Cardiac fibroblast (primary cell): Measurements from ENCODE around the gene NBEAL1.
"Not testable (repeated sequence)": the region's sequence is repeated elsewhere in the genome, so short reads cannot be mapped to it uniquely, and the experiment has no call there.

ENCODE experiments used
- DNase-seq, 2 donors: peaks; one replicate each; pipeline versions ENCODE4 v3.0.0 to v3.0.0-alpha.2; 2010; ENCODE audit warnings: low read depth in 2 of 2
- H3K4me3 ChIP-seq, 2 donors: replicated peaks in 1 of 2; 1 replicate in 1 of 2; 2 replicates in 1 of 2; pipeline ENCODE4 v1.5.1; 2011; ENCODE audit warnings: low read depth in 2 of 2, low read length in 2 of 2, mild to moderate bottlenecking in 2 of 2, moderate library complexity in 1 of 2
- TF ChIP-seq, protein P1 (sequence below): IDR thresholded peaks from one replicate; pipeline ENCODE4 v1.5.1; 2011; ENCODE audit warnings: low read depth, mild to moderate bottlenecking, low read length, inconsistent platforms

NBEAL1 gene

GRCh38 chr2:203083328-203083727, 68.7 kb downstream of the NBEAL1 start:
- TF ChIP-seq, protein P1, sequence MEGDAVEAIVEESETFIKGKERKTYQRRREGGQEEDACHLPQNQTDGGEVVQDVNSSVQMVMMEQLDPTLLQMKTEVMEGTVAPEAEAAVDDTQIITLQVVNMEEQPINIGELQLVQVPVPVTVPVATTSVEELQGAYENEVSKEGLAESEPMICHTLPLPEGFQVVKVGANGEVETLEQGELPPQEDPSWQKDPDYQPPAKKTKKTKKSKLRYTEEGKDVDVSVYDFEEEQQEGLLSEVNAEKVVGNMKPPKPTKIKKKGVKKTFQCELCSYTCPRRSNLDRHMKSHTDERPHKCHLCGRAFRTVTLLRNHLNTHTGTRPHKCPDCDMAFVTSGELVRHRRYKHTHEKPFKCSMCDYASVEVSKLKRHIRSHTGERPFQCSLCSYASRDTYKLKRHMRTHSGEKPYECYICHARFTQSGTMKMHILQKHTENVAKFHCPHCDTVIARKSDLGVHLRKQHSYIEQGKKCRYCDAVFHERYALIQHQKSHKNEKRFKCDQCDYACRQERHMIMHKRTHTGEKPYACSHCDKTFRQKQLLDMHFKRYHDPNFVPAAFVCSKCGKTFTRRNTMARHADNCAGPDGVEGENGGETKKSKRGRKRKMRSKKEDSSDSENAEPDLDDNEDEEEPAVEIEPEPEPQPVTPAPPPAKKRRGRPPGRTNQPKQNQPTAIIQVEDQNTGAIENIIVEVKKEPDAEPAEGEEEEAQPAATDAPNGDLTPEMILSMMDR = no peak
- DNase-seq = no peak
- H3K4me3 ChIP-seq = no peak overlapping the region

- not testable (repeated sequence) for H3K4me3 ChIP-seq, DNase-seq
These were observed 71.7 kb downstream of the NBEAL1 start for GRCh38 chr2:203086381-203086780.

DNA sequence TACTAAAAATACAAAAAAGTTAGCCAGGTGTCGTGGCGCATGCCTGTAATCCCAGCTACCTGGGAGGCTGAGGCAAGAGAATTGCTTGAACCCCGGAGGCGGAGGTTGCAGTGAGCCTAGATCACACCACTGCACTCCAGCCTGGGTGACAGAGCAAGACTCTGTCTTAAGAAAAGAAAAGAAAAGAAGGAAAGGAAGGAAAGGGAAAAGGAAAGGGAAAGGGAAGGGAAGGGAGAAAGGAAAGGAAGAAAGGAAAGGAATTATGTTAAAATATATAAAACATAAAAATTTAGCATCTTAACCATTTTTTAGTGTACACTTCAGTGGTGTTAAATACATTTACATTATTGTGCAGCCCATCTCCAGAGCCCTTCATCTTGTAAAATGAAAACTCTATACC, 76.0 kb downstream of the NBEAL1 start:
- not testable (repeated sequence) for H3K4me3 ChIP-seq, DNase-seq

GRCh38 chr2:203097735-203098134, 83.1 kb downstream of the NBEAL1 start:
- H3K4me3 ChIP-seq = no peak overlapping the region
- DNase-seq = peak; percentile 11 to 38
- TF ChIP-seq, protein P1 = peak; percentile 29

DNA sequence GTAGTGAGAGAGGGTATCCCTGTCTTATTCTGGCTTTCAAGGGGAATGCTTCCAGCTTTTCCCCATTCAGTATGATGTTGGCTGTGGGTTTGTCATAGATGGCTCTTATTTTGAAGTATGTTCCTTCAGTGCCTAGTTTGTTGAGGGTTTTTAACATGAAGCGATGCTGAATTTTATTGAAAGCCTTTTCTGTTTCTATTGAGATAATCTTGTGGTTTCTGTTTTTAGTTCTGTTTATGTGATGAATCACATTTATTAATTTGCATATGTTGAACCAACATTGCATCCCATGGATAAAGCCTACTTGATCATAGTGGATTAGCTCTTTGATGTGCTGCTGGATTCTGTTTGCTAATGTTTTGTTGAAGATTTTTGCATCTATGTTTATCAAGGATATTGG, 87.7 kb downstream of the NBEAL1 start:
- not testable (repeated sequence) for H3K4me3 ChIP-seq
- peak in 1 of 2 donors; percentile 26 for DNase-seq

- TF ChIP-seq, protein P1 = no peak
These were observed 89.6 kb downstream of the NBEAL1 start for GRCh38 chr2:203104273-203104672.

GRCh38 chr2:203105996-203106395, 91.3 kb downstream of the NBEAL1 start:
- peak in 1 of 2 donors; percentile 19 for DNase-seq
- no peak overlapping the region for H3K4me3 ChIP-seq

More at GRCh38 chr2:203104273-203104672, 89.6 kb downstream of the NBEAL1 start:
- no peak for DNase-seq
- no peak overlapping the region for H3K4me3 ChIP-seq

DNA sequence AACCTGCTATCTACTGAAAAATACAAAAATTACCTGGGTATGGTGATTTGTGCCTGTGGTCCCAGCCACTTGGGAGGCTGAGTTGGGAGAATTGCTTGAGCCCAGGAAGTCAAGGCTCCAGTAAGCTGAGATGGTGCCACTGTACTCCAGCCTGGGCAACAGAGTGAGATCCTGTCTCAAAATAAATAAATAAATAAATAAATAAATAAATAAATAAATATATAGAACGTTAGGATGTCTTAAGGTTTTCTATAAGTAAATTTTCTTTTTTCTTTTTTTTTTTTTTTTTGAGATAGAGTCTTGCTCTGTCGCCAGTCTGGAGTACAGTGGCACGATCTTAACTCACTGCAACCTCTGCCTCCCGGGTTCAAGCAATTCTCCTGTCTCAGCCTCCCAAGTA, 95.8 kb downstream of the NBEAL1 start:
- DNase-seq, H3K4me3 ChIP-seq: not testable (repeated sequence)

More at GRCh38 chr2:203105996-203106395, 91.3 kb downstream of the NBEAL1 start:
- TF ChIP-seq, protein P1 = no peak

- TF ChIP-seq, protein P1 = no peak
- no peak overlapping the region for H3K4me3 ChIP-seq
- DNase-seq = no peak
These were observed 97.7 kb downstream of the NBEAL1 start for GRCh38 chr2:203112342-203112741.

GRCh38 chr2:203115201-203115700, 100.6 kb downstream of the NBEAL1 start:
- not testable (repeated sequence) for H3K4me3 ChIP-seq, DNase-seq
